Ishikawa (cell line): ENCODE measurements around the gene APBA2.

ENCODE experiments used
- CREB1 ChIP-seq: IDR thresholded peaks from 2 replicates; pipeline ENCODE4 v1.6.1; 2012; ENCODE audit warnings: low read depth
- EP300 ChIP-seq: IDR thresholded peaks from 2 replicates; pipeline ENCODE4 v1.6.1; 2012; ENCODE audit warnings: borderline replicate concordance

- no peak for TF ChIP-seq EP300
- TF ChIP-seq CREB1 = no peak
These were observed 56.3 kb downstream of the APBA2 start for GRCh38 chr15:28942046-28942445.
